ENCODE data around the gene GCN1. TPM values are rescaled to one million over a fixed set of nuclear protein-coding genes. Genes with fewer than 3 reads are reported as not detected.

GCN1 gene
- total and polyA plus RNA-seq, 2 donors (not counting 3 experiments of a cell fraction or from before 2014, with no cell fraction given) = 30.1 to 101 TPM

DNA sequence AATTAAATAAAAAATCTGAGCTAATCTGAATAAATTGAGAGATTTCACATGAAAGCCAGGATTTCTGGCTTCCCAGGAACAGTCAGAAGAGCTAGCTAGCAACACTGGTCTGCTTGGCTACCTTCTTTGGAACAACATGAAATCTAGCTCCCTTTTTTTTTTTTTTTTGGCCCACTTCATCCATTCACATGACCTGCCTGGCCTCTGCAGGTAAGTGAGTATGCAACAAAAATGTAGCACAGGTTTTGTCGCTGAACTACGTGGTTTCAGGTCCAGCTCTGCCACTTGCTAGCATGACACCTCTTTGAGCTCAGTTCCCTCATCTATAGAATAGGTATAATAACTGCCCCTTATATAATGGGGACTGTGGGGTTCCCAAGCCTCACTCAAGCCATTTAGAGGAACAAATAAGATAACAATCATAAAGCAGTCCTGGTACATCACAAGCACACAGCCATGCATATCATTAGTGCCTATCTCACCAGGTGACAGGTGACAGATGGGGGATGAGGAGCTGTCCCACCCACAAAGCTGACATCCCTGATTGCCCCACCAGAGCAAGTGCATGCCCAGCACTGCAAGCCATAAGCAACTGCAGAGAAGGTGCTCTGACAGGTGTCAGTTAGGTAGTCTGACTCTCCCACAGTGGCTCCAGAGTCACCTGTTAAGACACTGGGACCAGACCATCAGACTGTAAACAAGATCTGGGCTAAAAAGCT lies 45.4 kb upstream of the GCN1 start:
- intact Hi-C loops (cut with micrococcal nuclease) = no loop called here
- CTCF ChIA-PET = interaction anchor here (24.5 to 33.5 kb wide), 2 partner anchors 12 to 18 kb away, joined by 906 to 1402 read pairs; partner anchors contain the start of gene PXN
- TF ChIP-seq POLR2AphosphoS5 (IDR thresholded peaks at IDR 0.05; ENCODE audit: insufficient read depth, low read depth, low read length) (no peak), EZH2 (IDR thresholded peaks at IDR 0.05; ENCODE audit: borderline replicate concordance, low read depth, low read length, severe bottlenecking) (no peak), MAX (IDR thresholded peaks at IDR 0.05; ENCODE audit: insufficient read depth, insufficient read length) (no peak), JUN (IDR thresholded peaks at IDR 0.05; ENCODE audit: borderline replicate concordance, insufficient read depth, insufficient read length, low read depth) (no peak), GATA2 (IDR thresholded peaks at IDR 0.05; ENCODE audit: insufficient read depth, insufficient read length, low read depth, low read length) (no peak), FOS (IDR thresholded peaks at IDR 0.05; ENCODE audit: borderline replicate concordance, insufficient read depth, low read length) (no peak), MYC (IDR thresholded peaks at IDR 0.05; ENCODE audit: low read depth, low read length) (no peak), POLR2A (IDR thresholded peaks at IDR 0.05; ENCODE audit: low read depth, low read length) (no peak)
- TF ChIP-seq, protein P1, sequence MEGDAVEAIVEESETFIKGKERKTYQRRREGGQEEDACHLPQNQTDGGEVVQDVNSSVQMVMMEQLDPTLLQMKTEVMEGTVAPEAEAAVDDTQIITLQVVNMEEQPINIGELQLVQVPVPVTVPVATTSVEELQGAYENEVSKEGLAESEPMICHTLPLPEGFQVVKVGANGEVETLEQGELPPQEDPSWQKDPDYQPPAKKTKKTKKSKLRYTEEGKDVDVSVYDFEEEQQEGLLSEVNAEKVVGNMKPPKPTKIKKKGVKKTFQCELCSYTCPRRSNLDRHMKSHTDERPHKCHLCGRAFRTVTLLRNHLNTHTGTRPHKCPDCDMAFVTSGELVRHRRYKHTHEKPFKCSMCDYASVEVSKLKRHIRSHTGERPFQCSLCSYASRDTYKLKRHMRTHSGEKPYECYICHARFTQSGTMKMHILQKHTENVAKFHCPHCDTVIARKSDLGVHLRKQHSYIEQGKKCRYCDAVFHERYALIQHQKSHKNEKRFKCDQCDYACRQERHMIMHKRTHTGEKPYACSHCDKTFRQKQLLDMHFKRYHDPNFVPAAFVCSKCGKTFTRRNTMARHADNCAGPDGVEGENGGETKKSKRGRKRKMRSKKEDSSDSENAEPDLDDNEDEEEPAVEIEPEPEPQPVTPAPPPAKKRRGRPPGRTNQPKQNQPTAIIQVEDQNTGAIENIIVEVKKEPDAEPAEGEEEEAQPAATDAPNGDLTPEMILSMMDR (IDR thresholded peaks at IDR 0.05; ENCODE audit: extremely low read depth in 1 of 2, insufficient read depth in 1 of 2, low read depth in 1 of 2, low read length in 2 of 2) = no peak

More for the DNA sequence above, 45.4 kb upstream of the GCN1 start:
- Histone ChIP-seq H3K27ac (ENCODE audit: insufficient read depth, low read depth, low read length) (peak overlapping the region; percentile 83), H3K4me2 (ENCODE audit: insufficient read depth, low read length) (no peak overlapping the region), H3K27me3 (ENCODE audit: control insufficient read depth in 2 of 2, insufficient read depth in 2 of 2, low read length in 2 of 2) (no peaks in the 10 kb centered on the region), H3K9me1 (replicated peaks; ENCODE audit: control insufficient read depth, extremely low read depth, insufficient read depth, low read length) (no peaks in the 10 kb centered on the region), H3K79me2 (ENCODE audit: control insufficient read depth, insufficient read depth, low read length) (peaks cover 88% of the 10 kb centered on the region), H3K9me3 (replicated peaks; ENCODE audit: control insufficient read depth, insufficient read depth, low read length) (no peaks in the 10 kb centered on the region), H3K36me3 (ENCODE audit: control insufficient read depth in 2 of 2, extremely low read depth in 1 of 2, insufficient read depth in 2 of 2, low read length in 2 of 2) (no peaks in the 10 kb centered on the region), H3K9ac (replicated peaks; ENCODE audit: extremely low read depth, insufficient read depth, low read length) (no peak overlapping the region), H3K4me1 (ENCODE audit: control insufficient read depth, extremely low read depth, insufficient read depth, low read length) (peaks cover 84% of the 10 kb centered on the region), H4K20me1 (replicated peaks; ENCODE audit: control insufficient read depth, extremely low read depth, insufficient read depth, low read length) (no peaks in the 10 kb centered on the region), H3K4me3 (replicated peaks in 1 of 3; ENCODE audit: insufficient read depth in 1 of 3, low read depth in 1 of 3, low read length in 3 of 3) (no peak overlapping the region), H2AFZ (ENCODE audit: low read depth, low read length) (no peak overlapping the region)
- POLR2A ChIA-PET = interaction anchor here (0.6 to 5.9 kb wide), 6 partner anchors 8 to 64 kb away, joined by 3 to 53 read pairs (median 32); partner anchors contain the start of genes PXN, RNU4-1, RNU4-2 and RPLP0
- DNase-seq (ENCODE audit: low read depth, low spot score) (no peak), FAIRE-seq (no peak)
- dilution Hi-C loops (cut with MboI; ENCODE audit: extremely low pct_ligation_motif_present, low sequenced_read_pairs) = no loop called here
- no TSS peak for BruUV-seq (replicated peaks)

Measured in endothelial cell of umbilical vein (primary cell).